HUES48 (cell line): ENCODE measurements around the gene SCLY.
"Not testable (repeated sequence)": the region's sequence is repeated elsewhere in the genome, so short reads cannot be mapped to it uniquely, and the experiment has no call there.

Source experiments
- H3K27ac ChIP-seq: one replicate; pipeline ENCODE4 v1.7.0; 2013; ENCODE audit warnings: low read depth, low read length, inconsistent platforms
- H3K27me3 ChIP-seq: 2 replicates; pipeline ENCODE4 v1.6.1; 2013; ENCODE audit warnings: mild to moderate bottlenecking, low read length; ENCODE audit not compliant: control insufficient read depth, insufficient read depth
- H3K36me3 ChIP-seq: 2 replicates; pipeline ENCODE4 v1.6.1; 2013; ENCODE audit warnings: low read length; ENCODE audit not compliant: control insufficient read depth, insufficient read depth
- H3K4me1 ChIP-seq: 2 replicates; pipeline ENCODE4 v1.6.1; 2013; ENCODE audit warnings: mild to moderate bottlenecking, low read length; ENCODE audit not compliant: control insufficient read depth, insufficient read depth
- H3K4me3 ChIP-seq: 2 replicates; pipeline ENCODE4 v1.5.1; 2013; ENCODE audit warnings: mild to moderate bottlenecking, low read depth, low read length
- H3K9ac ChIP-seq: 2 replicates; pipeline ENCODE4 v1.6.1; 2013; ENCODE audit warnings: mild to moderate bottlenecking, low read depth, low read length, moderate library complexity
- H3K9me3 ChIP-seq: 2 replicates; pipeline ENCODE4 v1.6.1; 2013; ENCODE audit warnings: low read length; ENCODE audit not compliant: control insufficient read depth, insufficient read depth

Gene SCLY

GRCh38 chr2:238061315-238062202 is 758 bp downstream of the SCLY start:
- no peaks in the 10 kb centered on the region for H3K9me3 ChIP-seq
- no peaks in the 10 kb centered on the region for H3K27me3 ChIP-seq
- H3K27ac ChIP-seq, result peak overlapping the region; percentile 44
- peak overlapping the region; percentile 93 for H3K4me3 ChIP-seq
- H3K36me3 ChIP-seq, result peaks cover 29% of the 10 kb centered on the region
- H3K4me1 ChIP-seq, result peaks cover 8% of the 10 kb centered on the region; the same call in 1 of the 2 replicates
- H3K9ac ChIP-seq, result peak overlapping the region; percentile 77

GRCh38 chr2:238063414-238064189 is 2.8 kb downstream of the SCLY start:
- Histone ChIP-seq H3K9ac (no peak overlapping the region), H3K27ac (no peak overlapping the region)

GRCh38 chr2:238064376-238064775 is 3.6 kb downstream of the SCLY start:
- Histone ChIP-seq H3K4me3 (no peak overlapping the region), H3K9ac (no peak overlapping the region), H3K27ac (no peak overlapping the region), H3K36me3 (peaks cover 57% of the 10 kb centered on the region), H3K27me3 (no peaks in the 10 kb centered on the region), H3K9me3 (no peaks in the 10 kb centered on the region), H3K4me1 (peaks cover 8% of the 10 kb centered on the region; the same call in 1 of the 2 replicates)

More at GRCh38 chr2:238063414-238064189, 2.8 kb downstream of the SCLY start:
- peaks cover 49% of the 10 kb centered on the region for H3K36me3 ChIP-seq
- H3K4me3 ChIP-seq, result no peak overlapping the region
- no peaks in the 10 kb centered on the region for H3K27me3 ChIP-seq
- no peaks in the 10 kb centered on the region for H3K9me3 ChIP-seq
- H3K4me1 ChIP-seq, result peaks cover 8% of the 10 kb centered on the region; the same call in 1 of the 2 replicates

- H3K27me3 ChIP-seq, result no peaks in the 10 kb centered on the region
- H3K36me3 ChIP-seq, result peaks cover 66% of the 10 kb centered on the region
- no peaks in the 10 kb centered on the region for H3K9me3 ChIP-seq
- no peak overlapping the region for H3K9ac ChIP-seq
- H3K27ac ChIP-seq, result no peak overlapping the region
- H3K4me3 ChIP-seq, result no peak overlapping the region
- H3K4me1 ChIP-seq, result peaks cover 6% of the 10 kb centered on the region; the same call in 1 of the 2 replicates
These were observed 4.5 kb downstream of the SCLY start for GRCh38 chr2:238065071-238065846.

GRCh38 chr2:238066218-238066617 is 5.4 kb downstream of the SCLY start:
- H3K36me3 ChIP-seq, result peaks cover 75% of the 10 kb centered on the region
- no peak overlapping the region for H3K4me3 ChIP-seq
- H3K27ac ChIP-seq, result no peak overlapping the region
- peaks cover 6% of the 10 kb centered on the region; the same call in 1 of the 2 replicates for H3K4me1 ChIP-seq
- H3K9me3 ChIP-seq, result no peaks in the 10 kb centered on the region
- H3K9ac ChIP-seq, result no peak overlapping the region
- no peaks in the 10 kb centered on the region for H3K27me3 ChIP-seq

GRCh38 chr2:238066718-238067117 is 5.9 kb downstream of the SCLY start:
- peaks cover 79% of the 10 kb centered on the region for H3K36me3 ChIP-seq
- H3K9me3 ChIP-seq, H3K9ac ChIP-seq, H3K27ac ChIP-seq, H3K4me1 ChIP-seq, H3K4me3 ChIP-seq, H3K27me3 ChIP-seq: not testable (repeated sequence)

GRCh38 chr2:238067939-238068338 is 7.1 kb downstream of the SCLY start:
- Histone ChIP-seq H3K36me3 (peaks cover 91% of the 10 kb centered on the region), H3K9ac (no peak overlapping the region), H3K27ac (no peak overlapping the region), H3K27me3 (no peaks in the 10 kb centered on the region), H3K4me1 (no peaks in the 10 kb centered on the region), H3K9me3 (no peaks in the 10 kb centered on the region), H3K4me3 (no peak overlapping the region)

- Histone ChIP-seq H3K36me3 (peaks cover 97% of the 10 kb centered on the region), H3K9ac (no peak overlapping the region), H3K4me3 (no peak overlapping the region), H3K9me3 (no peaks in the 10 kb centered on the region), H3K4me1 (no peaks in the 10 kb centered on the region), H3K27me3 (no peaks in the 10 kb centered on the region), H3K27ac (no peak overlapping the region)
These were observed 8.4 kb downstream of the SCLY start for GRCh38 chr2:238069021-238069709.

- no peaks in the 10 kb centered on the region for H3K4me1 ChIP-seq
- no peaks in the 10 kb centered on the region for H3K9me3 ChIP-seq
- no peak overlapping the region for H3K27ac ChIP-seq
- H3K9ac ChIP-seq, result no peak overlapping the region
- peaks cover 96% of the 10 kb centered on the region for H3K36me3 ChIP-seq
- H3K27me3 ChIP-seq, result no peaks in the 10 kb centered on the region
- H3K4me3 ChIP-seq, result no peak overlapping the region
These were observed 9.1 kb downstream of the SCLY start for GRCh38 chr2:238069877-238070276.

GRCh38 chr2:238075397-238075796 is 14.6 kb downstream of the SCLY start:
- Histone ChIP-seq H3K36me3 (peaks cover 76% of the 10 kb centered on the region), H3K4me3 (no peak overlapping the region), H3K27me3 (no peaks in the 10 kb centered on the region), H3K9ac (no peak overlapping the region), H3K9me3 (no peaks in the 10 kb centered on the region), H3K27ac (no peak overlapping the region), H3K4me1 (0 out of 2 replicates have a peak, but pooled peaks cover 4% of the 10 kb centered on the region)
